Mammary epithelial cell (primary cell): ENCODE data around the gene CHAC1.

ENCODE experiments used
- EZH2 ChIP-seq: IDR thresholded peaks from 2 replicates; pipeline ENCODE4 v1.6.1; 2012; ENCODE audit warnings: low read length, inconsistent platforms, borderline replicate concordance
- TF ChIP-seq, protein P1 (sequence below), 2 donors: IDR thresholded peaks in 1 of 2; conservative IDR thresholded peaks in 1 of 2; 2 replicates each; pipeline ENCODE4 v1.5.1; 2011 to 2012; ENCODE audit warnings: inconsistent platforms in 2 of 2, low read length in 2 of 2, mild to moderate bottlenecking in 2 of 2, control low read depth in 1 of 2, low read depth in 1 of 2; ENCODE audit not compliant: insufficient read depth in 1 of 2; ENCODE audit errors: extremely low read depth in 1 of 2

DNA sequence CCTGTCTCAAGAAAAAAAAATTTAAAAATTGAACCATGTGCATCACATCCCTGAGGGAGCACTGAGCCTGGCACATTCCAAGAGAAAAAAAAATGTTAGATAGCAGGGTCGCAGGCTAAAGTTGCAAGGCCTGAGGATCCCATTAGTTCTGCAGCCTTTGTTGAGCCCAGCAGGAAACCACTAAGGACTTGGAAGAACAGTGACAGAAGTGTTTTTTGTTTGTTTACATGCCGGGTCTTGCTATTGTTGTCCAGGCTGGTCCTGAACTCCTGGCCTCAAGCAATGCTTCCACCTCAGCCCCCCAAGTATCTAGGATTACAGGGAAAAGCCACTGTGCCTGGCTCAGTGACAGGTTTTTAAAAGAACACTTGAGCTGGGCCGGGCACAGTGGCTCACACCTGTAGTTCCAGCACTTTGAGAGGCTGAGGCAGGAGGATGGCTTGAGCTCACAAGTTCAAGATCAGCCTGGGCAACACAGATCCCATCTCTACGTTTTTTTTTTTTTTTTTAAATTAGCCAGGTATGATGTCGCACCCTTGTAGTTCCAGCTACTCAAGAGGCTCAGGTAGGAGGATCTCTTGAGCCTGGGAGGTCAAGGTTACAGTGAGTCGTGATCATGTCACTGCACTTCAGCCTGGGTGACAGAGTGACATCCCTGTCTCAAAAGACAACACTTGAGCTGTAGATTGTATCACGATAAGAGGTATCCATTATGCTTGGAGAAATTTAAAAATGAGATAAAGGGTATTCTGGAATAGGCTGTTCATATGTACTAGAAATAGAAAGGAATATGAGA lies 15.2 kb downstream of the CHAC1 start:
- TF ChIP-seq, protein P1, sequence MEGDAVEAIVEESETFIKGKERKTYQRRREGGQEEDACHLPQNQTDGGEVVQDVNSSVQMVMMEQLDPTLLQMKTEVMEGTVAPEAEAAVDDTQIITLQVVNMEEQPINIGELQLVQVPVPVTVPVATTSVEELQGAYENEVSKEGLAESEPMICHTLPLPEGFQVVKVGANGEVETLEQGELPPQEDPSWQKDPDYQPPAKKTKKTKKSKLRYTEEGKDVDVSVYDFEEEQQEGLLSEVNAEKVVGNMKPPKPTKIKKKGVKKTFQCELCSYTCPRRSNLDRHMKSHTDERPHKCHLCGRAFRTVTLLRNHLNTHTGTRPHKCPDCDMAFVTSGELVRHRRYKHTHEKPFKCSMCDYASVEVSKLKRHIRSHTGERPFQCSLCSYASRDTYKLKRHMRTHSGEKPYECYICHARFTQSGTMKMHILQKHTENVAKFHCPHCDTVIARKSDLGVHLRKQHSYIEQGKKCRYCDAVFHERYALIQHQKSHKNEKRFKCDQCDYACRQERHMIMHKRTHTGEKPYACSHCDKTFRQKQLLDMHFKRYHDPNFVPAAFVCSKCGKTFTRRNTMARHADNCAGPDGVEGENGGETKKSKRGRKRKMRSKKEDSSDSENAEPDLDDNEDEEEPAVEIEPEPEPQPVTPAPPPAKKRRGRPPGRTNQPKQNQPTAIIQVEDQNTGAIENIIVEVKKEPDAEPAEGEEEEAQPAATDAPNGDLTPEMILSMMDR (conservative IDR thresholded peaks at IDR 0.05 in 1 of 2, IDR thresholded peaks at IDR 0.05 in 1 of 2; ENCODE audit: extremely low read depth in 1 of 2, insufficient read depth in 1 of 2, low read depth in 1 of 2, low read length in 2 of 2) = no peak
- no peak for TF ChIP-seq EZH2
